A549 (cell line): ENCODE results near the gene CXCR3. TPM values are rescaled to one million over a fixed set of nuclear protein-coding genes. Genes with fewer than 3 reads are reported as not detected.
A peak's percentile ranks its signal among the peaks of the same experiment; 100 is the strongest.
"Not testable (repeated sequence)": the region's sequence is repeated elsewhere in the genome, so short reads cannot be mapped to it uniquely, and the experiment has no call there.

ENCODE experiments used
- ATAC-seq, 2 experiments: fragments of 200-7000 bp in 1 of 2; fragments of >200 bp in 1 of 2; cut with Nextera tagmentation in 1 of 2; cut with Tn5 transposase in 1 of 2; 3 replicates each; pipeline versions ENCODE4 v1.8.0 to v1.9.1; 2018 to 2020; ENCODE audit warnings: mild to moderate bottlenecking in 1 of 2, moderate library complexity in 1 of 2
- CTCF ChIA-PET: fragments of 300-600 bp; sonication (Branson Sonifier 250); formaldehyde crosslinking; extraction: SDS; loops from one replicate; lab custom pipeline; 2021; ENCODE audit warnings: antibody characterized with exemption, inconsistent platforms; lab: Yijun Ruan, JAX
- POLR2A ChIA-PET: fragments of 350-600 bp; formaldehyde crosslinking; extraction: SDS; loops from one replicate; lab custom pipeline; 2021; ENCODE audit warnings: antibody characterized with exemption, inconsistent platforms; lab: Yijun Ruan, JAX
- DNase-seq, 2 experiments: peaks; one replicate each; pipeline versions ENCODE4 v3.0.0 to v3.0.0-alpha.2; 2011 to 2016; ENCODE audit warnings: low read depth in 1 of 2, low spot score in 1 of 2
- FAIRE-seq: peaks from 2 replicates; lab custom pipeline; 2011; peaks lifted over from hg19 to GRCh38; lab: Jason Lieb, UNC
- H3K27ac ChIP-seq, 2 experiments: fragments of >200 bp; sonication (Bioruptor Twin); formaldehyde crosslinking; 3 replicates each; pipeline ENCODE4 v1.5.1; 2016 to 2017
- H3K4me1 ChIP-seq: fragments of >200 bp; sonication (Bioruptor Twin); formaldehyde crosslinking; 3 replicates; pipeline ENCODE4 v1.6.1; 2016
- H3K4me2 ChIP-seq: fragments of >200 bp; sonication (Bioruptor Twin); formaldehyde crosslinking; 3 replicates; pipeline ENCODE4 v1.6.1; 2016
- H3K4me3 ChIP-seq: fragments of >200 bp; sonication (Bioruptor Twin); formaldehyde crosslinking; 3 replicates; pipeline ENCODE4 v1.5.1; 2016
- H3K9me3 ChIP-seq: fragments of >200 bp; sonication (Bioruptor Twin); formaldehyde crosslinking; 3 replicates; pipeline ENCODE4 v1.6.1; 2016
- KDM5A ChIP-seq: fragments of 200-600 bp; sonication (generic); IDR thresholded peaks from 2 replicates; pipeline ENCODE4 v1.6.1; 2016; ENCODE audit warnings: antibody characterized with exemption, mild to moderate bottlenecking
- MAFK ChIP-seq: fragments of 450-650 bp; IDR thresholded peaks from 2 replicates; pipeline ENCODE4 v1.6.1; 2014; ENCODE audit not compliant: partially characterized antibody
- WGBS: methylation state at CpG from one replicate; pipeline ENCODE4 v1.1.6; 2017; ENCODE audit errors: missing lambda C conversion rate; 5-methylcytosine and 5-hydroxymethylcytosine counted together
- polyA plus RNA-seq, 4 experiments: library from polyadenylated mRNA; depleted of rRNA in 3 of 4; stranded (reverse); fragments of >200 nt; fragmentation: RNase III in 1 of 4; extraction: RNeasy Plus Mini Kit Qiagen cat#74134 plus additional on column Dnase treatment in 1 of 4; gene quantifications; 2 replicates in 3 of 4; 3 replicates in 1 of 4; pipeline ENCODE4 v1.2.3, GENCODE V29; 2011 to 2017

The CXCR3 gene
- polyA plus RNA-seq, 2 of the 4 experiments (the other 2 are of a cell fraction): not detected

GRCh38 chrX:71573590-71573989, 44.7 kb downstream of the CXCR3 start:
- Histone ChIP-seq H3K4me3 (no peak overlapping the region), H3K27ac (no peak overlapping the region), H3K4me1 (peaks cover 13% of the 10 kb centered on the region), H3K4me2 (no peak overlapping the region)
- ATAC-seq: no peak
- CTCF ChIA-PET: no interaction called here
- TF ChIP-seq KDM5A: no peak
- TF ChIP-seq MAFK: peak; percentile 88
- TF ChIP-seq, all 56 proteins: peak for 1
- FAIRE-seq (no peak), DNase-seq (no peak)
- no peaks in the 10 kb centered on the region for H3K9me3 ChIP-seq
- POLR2A ChIA-PET: no interaction called here
- WGBS: 83% methylated on average over 2 of the region's 2 CpGs

GRCh38 chrX:71571390-71571789, 46.9 kb downstream of the CXCR3 start:
- WGBS: 98% methylated on average over 8 of the region's 8 CpGs
- H3K4me2 ChIP-seq, DNase-seq, H3K4me3 ChIP-seq, FAIRE-seq, H3K9me3 ChIP-seq, CTCF ChIA-PET, ATAC-seq, POLR2A ChIA-PET, H3K27ac ChIP-seq: not testable (repeated sequence)
- H3K4me1 ChIP-seq: peaks cover 13% of the 10 kb centered on the region

Other genes starting within 250 kb of the CXCR3 start
- 290 and 300 TPM in 2 replicates for gene OGT, start 85.4 kb downstream of the CXCR3 start, polyA plus RNA-seq (2011; rRNA removed)
- 42.7 to 47.8 TPM (median 47.3 TPM) in 3 replicates for gene OGT, start 85.4 kb downstream of the CXCR3 start, polyA plus RNA-seq (2017; fragmentation: RNase III; extraction: RNeasy Plus Mini Kit Qiagen cat#74134 plus additional on column Dnase treatment)
- 1.5 and 1.7 TPM in 2 replicates for gene GCNA, start 40.1 kb downstream of the CXCR3 start, polyA plus RNA-seq (2011; rRNA removed)
- gene GCNA, start 40.1 kb downstream of the CXCR3 start, polyA plus RNA-seq (2017; fragmentation: RNase III; extraction: RNeasy Plus Mini Kit Qiagen cat#74134 plus additional on column Dnase treatment): 1.4 to 1.6 TPM (median 1.6 TPM) in 3 replicates
- gene CXorf49, start 99.8 kb upstream of the CXCR3 start, polyA plus RNA-seq (2011; rRNA removed): not detected in 2 replicates
- gene CXorf49, start 99.8 kb upstream of the CXCR3 start, polyA plus RNA-seq (2017; fragmentation: RNase III; extraction: RNeasy Plus Mini Kit Qiagen cat#74134 plus additional on column Dnase treatment): not detected in 3 replicates
- gene CXorf49B, start 144.8 kb upstream of the CXCR3 start, polyA plus RNA-seq (2011; rRNA removed): not detected in 2 replicates
- not detected in 3 replicates for gene CXorf49B, start 144.8 kb upstream of the CXCR3 start, polyA plus RNA-seq (2017; fragmentation: RNase III; extraction: RNeasy Plus Mini Kit Qiagen cat#74134 plus additional on column Dnase treatment)